GM18909 (cell line): ENCODE measurements around the gene TMEM184B.
A peak's percentile ranks its signal among the peaks of the same experiment; 100 is the strongest.

Experiments
- ATAC-seq: cut with Tn5 transposase; IDR thresholded peaks from one replicate; pipeline ENCODE4 v1.9.1; 2021; ENCODE audit warnings: mild to moderate bottlenecking; ENCODE audit not compliant: unreplicated experiment, poor library complexity

Gene TMEM184B

GRCh38 chr22:38284042-38284402 lies 11.2 kb upstream of the TMEM184B start:
- no peak for ATAC-seq

- no peak for ATAC-seq
These were observed 9.6 kb upstream of the TMEM184B start for GRCh38 chr22:38282397-38282796.

- ATAC-seq = no peak
These were observed 3.4 kb upstream of the TMEM184B start for GRCh38 chr22:38276166-38276565.

- ATAC-seq = no peak
These were observed 471 bp upstream of the TMEM184B start for GRCh38 chr22:38273135-38273826.

GRCh38 chr22:38271927-38272372 lies 860 bp downstream of the TMEM184B start:
- ATAC-seq = peak; percentile 10

GRCh38 chr22:38271101-38271500 lies 1.7 kb downstream of the TMEM184B start:
- no peak for ATAC-seq

- ATAC-seq = no peak
These were observed 2.5 kb downstream of the TMEM184B start for GRCh38 chr22:38270091-38270992.

- ATAC-seq = no peak
These were observed 3.3 kb downstream of the TMEM184B start for GRCh38 chr22:38269466-38269865.

GRCh38 chr22:38267086-38267485 lies 5.7 kb downstream of the TMEM184B start:
- no peak for ATAC-seq

- no peak for ATAC-seq
These were observed 6.7 kb downstream of the TMEM184B start for GRCh38 chr22:38266120-38266519.

GRCh38 chr22:38264322-38264843 lies 8.4 kb downstream of the TMEM184B start:
- no peak for ATAC-seq

- ATAC-seq = no peak
These were observed 10.6 kb downstream of the TMEM184B start for GRCh38 chr22:38262051-38262795.

- ATAC-seq = no peak
These were observed 11.8 kb downstream of the TMEM184B start for GRCh38 chr22:38260761-38261681.

- no peak for ATAC-seq
These were observed 13.4 kb downstream of the TMEM184B start for GRCh38 chr22:38259370-38259769.

GRCh38 chr22:38258895-38259294 lies 13.9 kb downstream of the TMEM184B start:
- no peak for ATAC-seq

- no peak for ATAC-seq
These were observed 15.1 kb downstream of the TMEM184B start for GRCh38 chr22:38257650-38258250.

GRCh38 chr22:38257181-38257580 lies 15.6 kb downstream of the TMEM184B start:
- ATAC-seq = no peak

- no peak for ATAC-seq
These were observed 17.1 kb downstream of the TMEM184B start for GRCh38 chr22:38255697-38256096.

GRCh38 chr22:38251341-38251692 lies 21.5 kb downstream of the TMEM184B start:
- no peak for ATAC-seq
